Ishikawa (cell line): ENCODE measurements around the gene PRPF6.

Experiments
- CREB1 ChIP-seq: IDR thresholded peaks from 2 replicates; pipeline ENCODE4 v1.6.1; 2012; ENCODE audit warnings: low read depth
- EP300 ChIP-seq: IDR thresholded peaks from 2 replicates; pipeline ENCODE4 v1.6.1; 2012; ENCODE audit warnings: borderline replicate concordance
- USF1 ChIP-seq: IDR thresholded peaks from 2 replicates; pipeline ENCODE4 v1.6.1; 2012
- YY1 ChIP-seq: IDR thresholded peaks from 2 replicates; pipeline ENCODE4 v1.6.1; 2012; ENCODE audit warnings: low read depth
- TF ChIP-seq, protein P1 (sequence below): IDR thresholded peaks from 2 replicates; pipeline ENCODE4 v1.6.1; 2012

GRCh38 chr20:64001607-64002011, 20.7 kb downstream of the PRPF6 start:
- TF ChIP-seq USF1 (no peak), CREB1 (no peak), EP300 (no peak), YY1 (no peak)
- TF ChIP-seq, protein P1, sequence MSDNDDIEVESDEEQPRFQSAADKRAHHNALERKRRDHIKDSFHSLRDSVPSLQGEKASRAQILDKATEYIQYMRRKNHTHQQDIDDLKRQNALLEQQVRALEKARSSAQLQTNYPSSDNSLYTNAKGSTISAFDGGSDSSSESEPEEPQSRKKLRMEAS: no peak
